Measurements from ENCODE around the gene RBFOX1.

The RBFOX1 gene

DNA sequence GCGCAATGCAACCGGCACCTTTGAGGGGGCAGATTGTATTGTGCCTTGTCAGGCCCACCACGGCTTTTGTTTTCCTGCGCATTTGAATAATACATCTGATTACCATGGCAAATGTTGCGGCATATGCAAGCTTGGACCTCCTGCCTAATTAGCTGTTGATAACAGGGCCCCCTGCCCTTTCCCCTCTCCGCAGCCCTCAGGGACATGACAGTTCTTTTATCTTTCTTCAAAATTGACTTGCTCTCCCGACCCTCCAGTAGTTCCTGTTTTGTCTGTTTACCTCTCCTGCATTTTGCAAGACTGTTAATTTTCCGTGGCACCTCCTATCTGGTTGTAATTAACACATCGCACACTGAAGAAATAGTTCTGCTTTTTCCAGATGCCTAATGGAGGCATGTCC, 86.8 kb downstream of the RBFOX1 start:
- DNase-seq, result no peak

DNA sequence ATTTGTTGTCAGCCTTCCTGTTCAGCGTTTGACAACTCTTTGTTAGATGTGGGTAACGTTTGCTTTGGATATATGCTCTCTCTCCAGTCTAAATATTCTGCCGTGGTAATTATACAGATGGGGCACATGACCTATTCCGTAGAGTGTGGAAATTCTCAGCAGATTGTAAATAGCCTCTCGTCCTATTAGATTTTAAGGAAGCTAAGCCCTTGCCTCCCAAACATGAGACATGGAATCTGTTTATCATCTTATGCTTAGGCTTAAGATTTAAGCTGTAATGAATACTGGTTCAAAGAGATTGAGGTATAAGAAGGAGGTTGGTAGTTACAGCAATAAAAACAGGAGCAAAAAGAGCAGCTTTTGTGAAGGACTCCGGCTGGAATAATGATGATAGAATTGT, 87.4 kb downstream of the RBFOX1 start:
- DNase-seq, result no peak

DNA sequence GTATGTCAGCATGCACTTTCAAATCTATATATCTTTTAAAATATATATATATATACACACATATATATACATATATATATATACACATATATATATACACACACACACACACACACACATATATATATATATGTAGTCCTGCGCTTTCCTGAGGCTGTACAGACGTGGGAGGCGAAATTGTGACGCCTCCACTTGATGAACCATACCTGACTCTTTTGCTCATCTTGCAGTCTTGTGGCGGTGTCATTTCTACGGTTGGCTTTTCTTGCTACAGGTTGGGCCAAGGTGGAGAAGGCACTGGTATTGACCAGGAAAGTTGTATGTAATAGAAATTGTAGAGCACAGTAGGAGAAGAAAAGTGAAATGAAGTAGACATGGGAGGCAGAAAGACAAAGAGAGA, 88.2 kb downstream of the RBFOX1 start:
- no peak for DNase-seq

DNA sequence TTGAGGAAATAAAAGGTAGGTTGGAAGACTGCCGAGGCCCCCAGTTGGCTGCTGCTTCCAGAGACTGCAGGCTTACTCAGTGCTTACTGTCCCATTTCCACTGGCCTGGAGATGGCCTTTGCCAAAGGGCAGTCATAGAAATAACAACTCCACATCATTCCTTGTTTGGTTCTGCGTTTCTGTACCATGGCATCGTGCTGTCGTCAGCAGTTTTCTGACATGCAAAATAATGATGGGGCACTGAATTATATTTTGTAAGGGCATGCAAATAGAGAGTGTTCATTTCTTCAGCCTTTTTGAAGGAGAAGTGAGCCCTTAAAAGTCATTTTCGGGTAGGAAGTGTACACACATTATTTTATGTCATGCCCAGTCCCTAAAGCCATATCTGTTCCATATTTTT, 88.9 kb downstream of the RBFOX1 start:
- no peak for DNase-seq

DNA sequence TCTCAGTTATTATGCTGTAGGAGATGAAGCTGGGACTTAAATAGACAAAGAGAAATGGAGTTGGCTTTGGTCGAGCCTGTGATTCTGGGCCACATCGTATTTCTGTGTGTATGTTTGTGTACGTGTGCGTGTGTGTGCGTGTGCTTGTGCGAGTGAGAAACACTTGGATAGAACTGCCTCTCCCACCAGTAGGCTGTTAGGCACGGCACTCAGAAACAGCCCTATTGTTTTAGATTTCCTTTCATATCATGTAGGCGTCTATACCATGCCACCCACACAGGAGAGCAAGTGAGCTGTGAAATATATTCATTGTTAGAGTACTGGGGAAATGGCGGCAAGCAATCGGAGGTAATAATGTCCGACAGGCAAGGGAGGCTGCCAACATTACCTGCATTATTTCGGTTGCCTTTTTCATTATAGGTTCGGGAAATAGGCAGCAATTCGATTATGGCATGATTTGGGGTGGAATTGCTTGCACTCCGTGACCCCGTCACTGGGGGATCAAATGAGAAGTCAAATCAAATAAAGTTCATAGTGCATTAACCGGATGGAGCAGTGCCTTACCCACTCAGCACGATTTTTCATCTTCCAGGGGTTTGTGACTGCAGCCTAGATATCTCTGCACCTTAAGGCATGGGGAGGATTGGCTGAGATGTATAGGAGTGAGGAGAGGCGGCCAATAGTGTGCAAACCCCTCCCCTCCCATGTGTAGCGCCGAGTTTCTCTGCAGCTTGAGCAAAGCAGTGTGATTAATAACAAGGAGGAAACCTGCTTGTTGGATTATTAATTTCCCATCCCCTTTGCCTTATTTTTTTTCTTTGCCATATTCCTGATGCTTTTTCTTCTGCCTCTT, 89.6 kb downstream of the RBFOX1 start:
- DNase-seq, result peak in 2 of 58 donors; percentile 9 to 11

DNA sequence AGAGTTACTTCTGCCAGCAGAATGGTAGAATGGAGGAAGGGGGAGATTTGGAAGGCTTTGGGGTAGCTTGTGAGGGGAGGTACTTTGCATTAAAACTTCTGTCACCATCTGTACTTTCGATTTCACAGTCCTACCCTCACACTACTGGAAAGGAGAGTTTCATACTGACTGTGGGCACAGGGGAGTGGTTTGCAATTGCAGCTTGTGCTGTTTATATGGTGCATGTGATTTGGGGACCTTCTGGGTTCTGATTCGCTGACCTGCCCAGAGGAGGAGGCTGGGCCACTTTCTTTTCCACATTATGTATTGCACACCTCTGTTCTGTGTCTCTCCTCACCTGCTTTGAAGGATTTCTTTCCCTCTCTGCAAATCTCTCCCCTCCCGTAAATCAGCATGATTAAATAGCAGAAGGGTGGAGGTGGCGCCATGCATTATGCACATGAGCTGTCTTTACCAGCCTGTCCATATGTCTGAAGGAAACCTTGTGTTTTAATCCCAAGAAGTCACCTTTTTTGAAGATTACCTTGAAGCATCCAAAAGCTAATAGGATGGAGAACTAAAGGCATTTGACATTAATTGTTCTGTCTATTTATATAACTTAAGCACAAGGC, 90.9 kb downstream of the RBFOX1 start:
- no peak for DNase-seq

DNA sequence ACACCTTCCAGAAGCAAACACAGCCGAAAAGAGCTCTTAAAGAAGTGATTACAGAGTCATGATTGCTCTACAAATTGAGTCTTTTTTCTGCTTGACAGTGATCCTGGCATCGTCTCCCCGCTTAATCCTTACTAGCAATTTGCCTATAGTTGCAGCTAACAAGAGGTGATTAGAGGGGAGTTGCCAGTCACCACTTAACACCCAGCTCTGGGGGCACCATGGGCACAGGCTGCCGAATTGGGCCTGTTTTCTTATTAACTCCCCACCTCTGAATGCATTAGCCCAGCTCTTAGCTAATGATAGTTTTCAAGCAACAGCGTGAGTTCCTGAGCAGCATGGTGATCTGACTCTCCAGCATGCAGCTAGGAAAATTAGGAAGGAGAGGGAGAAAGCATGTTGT, 93.5 kb downstream of the RBFOX1 start:
- no peak for DNase-seq

DNA sequence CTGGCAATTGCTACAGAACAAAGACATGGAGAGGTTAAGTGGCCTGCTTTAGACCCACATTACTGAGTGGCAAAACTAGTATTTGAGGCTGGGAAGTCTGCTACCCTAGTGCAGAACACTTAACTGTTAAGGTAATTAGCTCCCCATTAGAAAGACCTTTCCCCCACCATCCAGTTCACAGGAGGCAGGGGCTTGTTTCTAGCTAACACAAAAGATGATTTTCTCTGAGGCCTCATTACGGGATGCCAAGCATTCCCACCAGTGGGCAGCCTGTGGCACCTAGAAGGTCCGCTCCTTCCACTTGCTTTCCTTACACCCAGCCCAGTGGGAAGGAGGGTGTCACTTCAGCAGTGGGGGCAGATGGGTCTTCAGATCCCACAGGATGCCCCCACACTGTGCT, 99.1 kb downstream of the RBFOX1 start:
- no peak for DNase-seq

DNA sequence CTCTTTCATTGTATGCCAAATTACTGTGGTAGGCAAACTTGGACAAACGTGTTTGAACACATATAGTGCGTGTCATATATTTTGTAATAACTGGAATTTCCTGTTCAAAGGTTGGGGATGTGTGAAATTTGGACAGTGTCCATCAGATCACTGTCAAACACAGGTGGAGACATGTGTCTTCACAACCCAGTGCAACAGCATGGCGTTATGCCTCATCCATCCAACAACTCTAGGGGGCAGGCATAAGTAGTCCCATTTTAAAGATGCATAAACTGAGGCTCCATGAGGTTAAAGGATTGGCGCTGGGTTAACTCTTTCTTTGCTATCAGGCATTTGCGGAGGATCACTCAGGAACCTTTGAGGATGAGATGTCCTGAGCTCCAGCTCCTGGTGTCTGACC, 103.7 kb downstream of the RBFOX1 start:
- DNase-seq, result no peak

DNA sequence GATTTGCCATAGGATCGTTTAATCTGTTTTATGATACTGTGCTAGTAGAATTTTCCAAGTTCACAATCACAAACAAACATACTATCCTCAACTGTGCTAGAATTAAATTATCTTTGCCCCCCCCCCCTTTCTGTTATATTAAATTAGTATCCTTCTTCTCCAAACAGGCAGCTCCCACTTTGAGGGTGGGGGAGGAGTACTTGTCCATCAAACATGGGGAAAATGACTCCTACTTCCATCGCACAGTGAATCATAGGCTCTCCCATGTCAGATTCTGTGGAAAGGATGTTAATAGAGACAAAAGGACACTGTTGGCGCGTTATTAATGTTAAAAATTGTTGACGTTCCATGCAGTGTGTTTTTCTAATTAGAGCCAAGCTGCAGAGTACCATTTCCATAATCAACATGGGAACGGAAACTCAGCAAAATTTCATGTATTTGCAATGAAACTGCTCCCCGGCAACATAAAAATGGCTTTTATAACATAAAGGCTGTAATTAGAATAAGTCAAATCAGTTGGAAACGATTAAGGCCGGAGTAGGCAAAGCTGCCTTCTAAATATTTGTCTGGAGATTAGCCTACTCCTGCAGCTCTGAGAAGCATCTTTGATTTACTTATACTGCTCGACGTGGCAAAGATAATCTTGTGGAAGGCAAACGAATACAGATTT, 104.6 kb downstream of the RBFOX1 start:
- no peak for DNase-seq

DNA sequence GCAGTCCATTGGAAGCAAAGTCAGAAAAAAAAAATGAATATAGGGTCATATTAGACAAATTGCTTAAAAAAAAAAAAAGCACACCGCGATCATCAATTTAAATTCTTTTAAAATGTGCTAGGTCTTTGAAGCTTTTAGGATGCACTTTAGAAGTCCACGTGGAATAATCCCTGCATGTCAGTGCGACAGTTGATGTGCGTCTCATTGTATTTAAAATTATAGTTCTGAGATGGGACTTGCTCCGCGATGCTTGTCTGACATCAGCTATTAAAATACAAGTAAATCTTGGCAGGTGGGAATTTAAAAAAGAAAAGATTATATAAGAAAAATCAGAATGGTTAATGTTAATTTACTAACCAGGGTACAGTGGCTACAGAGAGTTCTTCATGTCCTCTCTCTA, 105.2 kb downstream of the RBFOX1 start:
- no peak for DNase-seq

DNA sequence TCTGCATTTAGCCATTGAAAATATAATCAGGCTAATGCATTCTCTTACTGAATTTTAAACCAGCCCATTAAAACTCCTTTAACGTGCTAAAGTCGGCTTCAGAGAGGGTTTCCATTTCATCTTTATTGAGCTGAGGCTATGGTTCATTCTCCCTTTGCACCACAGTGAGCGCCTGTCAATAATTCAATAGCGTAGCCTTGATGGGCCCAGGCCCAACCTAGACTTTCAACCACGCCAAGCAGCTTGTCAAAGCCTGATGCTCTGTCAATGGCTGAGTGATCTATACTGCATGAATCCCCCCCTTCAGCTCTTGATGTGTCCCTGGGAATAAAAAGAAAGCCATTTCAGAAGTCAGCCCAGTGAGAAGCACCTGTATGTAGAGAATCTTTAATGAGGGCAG, 106.0 kb downstream of the RBFOX1 start:
- DNase-seq, result no peak

DNA sequence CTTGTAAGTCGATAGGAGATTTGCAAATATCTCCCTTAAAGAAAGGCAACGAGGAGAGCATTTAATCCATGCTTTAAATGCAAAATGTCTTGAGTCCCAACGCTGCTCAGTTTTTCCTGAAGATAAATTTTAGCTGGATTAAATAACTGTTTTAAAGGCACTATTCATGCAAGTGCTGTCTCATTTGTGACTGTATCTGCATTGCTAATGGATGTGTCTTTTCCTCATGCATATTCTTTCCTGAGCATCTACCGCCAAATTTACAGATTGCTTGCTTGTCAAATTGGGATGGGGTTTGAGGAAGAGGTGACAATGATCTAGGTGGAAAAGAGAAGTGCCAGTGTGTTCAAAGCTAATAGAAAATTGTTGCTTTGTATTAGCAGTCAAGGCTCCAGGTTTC, 106.9 kb downstream of the RBFOX1 start:
- DNase-seq, result no peak

DNA sequence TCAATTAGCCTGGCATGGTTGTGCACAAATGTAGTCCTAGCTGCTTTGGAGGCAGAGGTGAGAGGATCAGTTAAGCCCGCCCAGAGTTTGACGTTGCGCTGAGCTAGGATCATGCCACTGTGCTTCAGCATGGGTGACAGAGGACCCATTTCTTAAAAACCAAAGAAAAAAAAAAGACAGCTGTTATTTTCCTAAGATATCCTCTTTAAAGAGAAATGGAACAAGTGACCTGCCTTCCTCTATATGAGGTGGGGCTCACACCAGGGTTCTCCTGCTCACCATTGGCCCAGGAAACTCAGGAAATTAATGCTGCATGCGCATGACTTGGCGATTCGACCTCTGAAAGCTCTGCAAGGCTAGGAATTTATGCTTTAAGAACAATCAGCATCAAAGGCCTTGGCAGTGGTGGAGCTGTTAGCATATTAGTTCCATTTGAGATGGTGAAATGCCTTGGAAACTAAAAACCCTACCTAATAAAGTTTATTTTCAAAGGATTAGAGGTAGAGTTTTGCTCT, 108.3 kb downstream of the RBFOX1 start:
- no peak for DNase-seq

DNA sequence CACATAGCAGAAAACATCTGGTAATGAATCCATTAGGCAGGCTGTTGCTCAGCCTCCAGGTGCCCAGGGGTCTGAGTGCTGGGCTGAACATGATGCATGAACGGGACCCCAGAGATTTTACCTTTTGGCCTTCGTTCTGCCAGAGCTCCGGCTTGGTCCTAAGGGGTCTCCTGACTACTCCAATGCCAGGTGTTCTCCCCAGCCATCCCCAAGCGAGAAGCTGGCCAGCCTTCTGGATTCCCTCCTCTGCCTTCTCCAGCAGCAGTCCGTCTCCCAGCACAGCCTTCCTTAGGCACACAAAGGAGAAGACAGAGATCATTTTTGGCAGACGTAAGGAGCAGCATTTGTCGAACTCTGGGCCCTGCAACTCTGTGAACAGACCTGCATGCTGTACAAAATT, 109.4 kb downstream of the RBFOX1 start:
- peak in 1 of 58 donors; percentile 3 for DNase-seq

DNA sequence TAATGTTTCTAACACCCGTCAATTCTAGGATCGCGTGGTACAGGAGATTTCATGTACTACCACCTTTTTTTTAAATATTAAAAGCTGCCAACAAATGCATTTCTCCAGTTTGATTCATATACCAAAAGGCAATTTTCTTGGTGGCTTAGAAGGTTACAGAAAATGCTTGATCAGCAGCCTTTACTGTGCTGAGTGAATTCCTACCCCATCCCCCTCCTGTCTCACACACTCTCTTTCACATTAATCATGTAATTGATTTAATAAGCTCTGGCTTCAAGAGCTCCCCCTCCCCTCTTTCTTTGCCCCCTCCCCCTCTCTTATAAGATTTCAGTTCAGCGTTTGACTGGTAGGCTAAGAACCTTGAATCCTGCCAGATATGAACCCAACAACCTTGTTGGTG, 110.5 kb downstream of the RBFOX1 start:
- no peak for DNase-seq

DNA sequence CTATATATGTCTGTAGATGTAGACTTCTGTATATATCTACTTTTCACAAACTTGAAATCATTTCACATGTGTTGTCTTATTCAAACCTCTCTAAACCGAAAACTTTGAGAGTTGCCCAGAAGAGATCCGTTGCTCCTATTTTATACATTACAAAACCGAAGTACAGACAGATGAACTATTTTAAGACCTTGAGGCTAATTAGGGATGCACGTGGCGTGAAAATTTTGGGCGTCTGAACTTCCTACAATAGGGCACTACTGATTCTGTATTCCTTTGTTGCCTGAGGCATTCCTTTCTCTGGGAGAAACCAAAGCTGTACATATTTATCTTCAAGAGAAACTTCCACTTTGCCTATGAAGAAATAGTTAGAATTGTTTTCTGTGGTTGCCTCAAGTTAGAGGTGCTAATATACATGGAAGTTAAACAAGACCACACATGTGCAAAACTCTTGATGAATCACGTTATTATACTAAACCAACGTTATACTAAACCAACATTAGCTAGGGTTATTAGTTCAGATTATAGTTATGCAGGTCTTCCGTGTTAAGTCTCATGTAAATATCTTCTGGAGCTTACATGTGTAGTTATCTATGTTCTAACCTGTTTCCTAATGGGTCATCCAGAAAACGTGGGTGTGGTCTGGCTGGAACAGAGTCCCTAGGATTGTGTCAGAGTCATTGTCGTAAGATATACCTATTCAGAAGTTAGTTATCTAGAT, 111.2 kb downstream of the RBFOX1 start:
- DNase-seq, result no peak

DNA sequence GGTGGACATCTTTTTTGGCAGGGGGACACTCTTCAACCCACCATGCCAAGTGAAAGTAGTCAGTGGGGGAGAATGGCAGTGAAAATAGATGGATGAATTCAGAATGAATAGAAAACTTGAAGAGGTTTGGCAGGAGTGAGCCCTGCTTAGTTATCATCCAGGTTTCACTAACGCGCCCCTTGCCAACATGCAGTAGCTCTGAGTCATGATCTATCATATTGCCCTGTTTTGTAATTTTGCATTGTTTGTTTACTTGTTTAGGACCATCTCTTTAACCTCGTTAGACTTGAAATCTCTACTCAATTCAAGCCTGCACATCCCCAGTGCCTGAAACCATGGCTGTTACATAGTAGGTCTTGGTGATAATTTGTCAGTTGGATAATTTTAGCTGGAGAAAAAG, 116.7 kb downstream of the RBFOX1 start:
- DNase-seq, result no peak

DNA sequence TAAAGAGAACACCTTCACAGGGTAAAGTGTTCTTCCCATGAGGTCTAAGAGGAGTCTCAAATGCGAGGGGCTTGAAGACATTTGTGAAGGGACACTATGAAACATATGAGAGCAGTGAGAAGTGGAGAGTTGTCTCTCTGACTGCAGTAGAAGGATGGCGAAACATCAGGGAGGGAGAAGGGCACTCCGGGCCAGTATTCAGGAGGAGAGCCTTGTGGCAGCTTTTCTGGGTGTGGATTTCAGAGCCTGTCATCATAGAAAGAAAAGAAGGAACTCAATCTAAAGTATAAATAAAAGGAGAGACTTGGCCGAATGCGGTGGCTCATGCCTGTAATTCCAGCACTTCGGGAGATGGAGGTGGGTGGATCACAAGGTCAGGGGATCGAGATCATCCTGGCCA, 117.2 kb downstream of the RBFOX1 start:
- no peak for DNase-seq

DNA sequence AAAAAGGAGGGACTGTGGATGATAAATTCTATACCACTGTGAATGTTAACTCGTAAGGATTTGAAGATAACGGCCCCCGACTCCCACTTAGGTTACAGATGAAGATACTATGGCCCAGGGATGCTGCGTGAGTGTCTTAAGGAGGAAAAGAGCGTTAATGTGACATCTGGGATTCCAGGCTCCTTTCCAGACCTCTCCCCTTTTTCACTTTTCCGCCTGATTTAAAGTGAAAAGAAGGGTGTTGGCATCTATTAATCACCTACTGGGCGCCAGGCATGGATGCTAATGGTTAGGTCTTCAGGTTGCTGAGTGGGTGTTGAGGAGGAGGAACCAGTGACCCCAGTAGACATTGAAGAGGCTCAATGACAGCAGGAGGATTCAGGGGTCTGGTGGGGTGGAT, 117.8 kb downstream of the RBFOX1 start:
- no peak for DNase-seq

DNA sequence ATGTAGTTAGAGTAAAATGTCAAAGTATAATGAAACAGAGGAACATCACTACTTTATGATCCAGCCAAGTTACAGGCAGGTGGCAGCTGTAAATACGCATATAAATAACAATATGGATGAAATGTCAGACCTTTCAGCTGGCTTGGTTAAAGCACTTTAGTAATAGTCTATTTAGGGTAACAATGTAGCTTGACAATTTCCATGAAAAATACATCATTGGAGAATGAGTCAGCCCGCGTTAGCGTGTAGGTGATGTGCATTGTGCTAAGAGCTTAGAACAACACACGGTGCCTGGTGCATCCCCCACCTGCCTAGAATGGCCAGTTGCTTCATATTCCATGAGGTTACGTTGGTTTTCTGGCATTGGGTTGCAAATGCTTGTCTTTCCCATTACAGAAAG, 119.4 kb downstream of the RBFOX1 start:
- DNase-seq, result no peak

DNA sequence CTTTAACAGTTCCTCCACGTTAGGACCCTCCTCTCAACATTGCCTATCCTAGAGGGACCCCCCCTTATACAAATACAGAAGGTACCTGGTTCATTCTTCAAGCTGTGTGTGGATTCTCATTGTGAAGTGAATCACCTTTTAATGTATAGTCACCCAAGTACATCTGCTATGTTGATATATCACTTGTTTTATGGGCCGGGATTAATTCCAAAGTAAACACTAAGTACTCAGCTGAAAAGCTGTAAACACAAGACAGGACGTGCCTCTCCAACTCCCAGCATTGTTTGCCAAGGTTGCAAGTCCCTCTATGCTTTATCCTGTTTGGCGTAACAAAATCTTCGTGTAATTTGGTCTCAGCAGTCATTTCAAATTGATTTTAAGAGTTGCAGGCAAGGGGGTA, 123.6 kb downstream of the RBFOX1 start:
- DNase-seq, result no peak
